Activated T-helper 9 cell treated with anti-CD3 and anti-CD28 coated beads, Interleukin-2, amount 50 U/mL, for 16 hours (primary cell): ENCODE measurements around the gene PDE8B.

Experiments used
- DNase-seq: peaks from one replicate; pipeline ENCODE4 v3.0.0-alpha.2; 2020; ENCODE audit warnings: low read depth

The PDE8B gene

GRCh38 chr5:77398458-77398857 is 188.0 kb downstream of the PDE8B start:
- DNase-seq = no peak

- no peak for DNase-seq
Measured at GRCh38 chr5:77398896-77399295, 188.4 kb downstream of the PDE8B start.

- DNase-seq = no peak
Measured at GRCh38 chr5:77400645-77401044, 190.2 kb downstream of the PDE8B start.

- no peak for DNase-seq
Measured at GRCh38 chr5:77402796-77403195, 192.3 kb downstream of the PDE8B start.

- DNase-seq = no peak
Measured at GRCh38 chr5:77407152-77407551, 196.7 kb downstream of the PDE8B start.

- DNase-seq = no peak
Measured at GRCh38 chr5:77409870-77410621, 199.6 kb downstream of the PDE8B start.

GRCh38 chr5:77413049-77413448 is 202.6 kb downstream of the PDE8B start:
- no peak for DNase-seq

GRCh38 chr5:77418162-77418561 is 207.7 kb downstream of the PDE8B start:
- DNase-seq = no peak

GRCh38 chr5:77418601-77419581 is 208.4 kb downstream of the PDE8B start:
- DNase-seq = no peak

- DNase-seq = no peak
Measured at GRCh38 chr5:77419644-77420582, 209.4 kb downstream of the PDE8B start.

- DNase-seq = no peak
Measured at GRCh38 chr5:77420940-77421339, 210.5 kb downstream of the PDE8B start.

- DNase-seq = no peak
Measured at GRCh38 chr5:77423022-77423750, 212.7 kb downstream of the PDE8B start.

- DNase-seq = no peak
Measured at GRCh38 chr5:77424921-77425320, 214.4 kb downstream of the PDE8B start.

GRCh38 chr5:77425420-77425819 is 214.9 kb downstream of the PDE8B start:
- DNase-seq = no peak

- DNase-seq = no peak
Measured at GRCh38 chr5:77425998-77426659, 215.6 kb downstream of the PDE8B start.

- no peak for DNase-seq
Measured at GRCh38 chr5:77426670-77427069, 216.2 kb downstream of the PDE8B start.

- no peak for DNase-seq
Measured at GRCh38 chr5:77427998-77428397, 217.5 kb downstream of the PDE8B start.

GRCh38 chr5:77428526-77428925 is 218.0 kb downstream of the PDE8B start:
- DNase-seq = no peak

GRCh38 chr5:77430726-77431125 is 220.2 kb downstream of the PDE8B start:
- no peak for DNase-seq

- no peak for DNase-seq
Measured at GRCh38 chr5:77431286-77431685, 220.8 kb downstream of the PDE8B start.

- no peak for DNase-seq
Measured at GRCh38 chr5:77431719-77432118, 221.2 kb downstream of the PDE8B start.
